GM19025 (cell line): Measurements from ENCODE around the gene CHL1.

Source experiments
- ATAC-seq: cut with Tn5 transposase; IDR thresholded peaks from one replicate; pipeline ENCODE4 v1.9.1; 2021; ENCODE audit warnings: mild to moderate bottlenecking, low read depth, moderate library complexity; ENCODE audit not compliant: unreplicated experiment

CHL1 gene

DNA sequence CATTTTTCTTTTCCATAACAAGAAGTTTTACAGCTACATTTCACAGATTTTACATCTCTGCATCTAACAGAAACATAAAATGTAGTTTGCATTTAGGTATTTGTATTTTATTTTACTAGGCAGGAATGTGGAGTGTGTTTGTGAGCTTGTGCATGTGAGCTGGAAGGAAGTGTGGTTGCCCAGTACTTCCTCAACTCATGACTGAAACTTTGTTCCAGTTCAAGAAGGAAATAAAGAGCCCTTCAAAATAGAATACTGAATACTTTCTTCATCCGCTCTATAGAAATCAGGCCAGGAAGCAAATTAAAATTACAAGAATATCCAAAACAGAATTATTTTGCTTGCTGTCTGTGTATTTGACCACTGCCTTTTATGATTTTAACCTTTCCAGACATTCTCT, 81.3 kb downstream of the CHL1 start:
- no peak for ATAC-seq

DNA sequence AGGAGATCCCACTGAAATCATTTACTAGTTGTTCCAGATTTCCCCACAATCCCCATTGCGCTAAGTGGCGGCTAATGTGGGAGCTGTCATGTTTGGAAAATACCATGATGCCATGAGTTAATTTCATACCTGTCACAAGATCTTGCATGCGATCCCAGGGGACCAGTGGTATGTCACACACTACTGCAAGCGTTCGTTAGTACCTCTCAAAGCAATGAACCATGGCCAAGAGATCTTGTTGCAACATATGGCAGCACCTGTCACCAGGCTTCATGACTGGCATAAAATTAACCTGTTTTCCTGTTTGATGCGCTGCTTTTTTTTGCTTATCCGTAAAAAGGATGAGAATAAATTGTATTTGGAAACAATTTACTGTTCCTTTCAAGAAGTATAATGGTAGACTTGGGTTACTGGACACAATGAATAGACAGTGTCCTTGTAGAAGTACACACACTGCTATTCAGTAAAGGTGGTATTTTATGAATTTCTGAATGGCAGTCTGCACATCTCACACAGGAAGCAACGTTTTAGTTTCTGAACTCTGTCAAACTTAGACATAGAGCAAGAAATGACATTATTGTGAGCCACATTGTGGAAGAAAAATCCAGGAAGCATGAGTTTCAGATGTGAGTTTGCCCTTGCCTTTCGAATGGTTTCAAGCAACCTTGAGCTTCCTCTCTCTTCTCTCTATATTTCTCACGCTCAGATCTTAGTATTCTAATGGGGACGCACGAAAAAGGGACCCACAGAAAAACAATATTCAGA, 81.9 kb downstream of the CHL1 start:
- ATAC-seq: peak; percentile 77

DNA sequence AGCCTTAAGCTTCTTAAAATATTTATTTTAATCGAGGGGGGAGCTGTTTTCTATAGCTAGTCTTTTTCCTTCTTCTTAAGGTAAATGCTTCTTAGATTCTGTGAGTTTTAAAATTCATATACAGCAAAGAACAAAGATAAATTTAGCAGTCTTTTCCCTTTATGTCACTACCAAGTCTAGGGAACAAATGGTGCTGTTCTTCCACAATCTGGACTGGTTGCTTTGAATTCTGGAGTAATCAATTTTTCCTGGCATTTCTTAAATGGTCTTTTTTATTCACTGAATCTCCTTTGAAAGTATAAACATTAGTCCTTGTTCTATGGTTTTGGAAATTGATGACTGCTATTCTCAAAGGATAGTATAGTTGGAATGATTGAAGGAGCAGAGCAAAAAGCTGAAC, 82.8 kb downstream of the CHL1 start:
- no peak for ATAC-seq

DNA sequence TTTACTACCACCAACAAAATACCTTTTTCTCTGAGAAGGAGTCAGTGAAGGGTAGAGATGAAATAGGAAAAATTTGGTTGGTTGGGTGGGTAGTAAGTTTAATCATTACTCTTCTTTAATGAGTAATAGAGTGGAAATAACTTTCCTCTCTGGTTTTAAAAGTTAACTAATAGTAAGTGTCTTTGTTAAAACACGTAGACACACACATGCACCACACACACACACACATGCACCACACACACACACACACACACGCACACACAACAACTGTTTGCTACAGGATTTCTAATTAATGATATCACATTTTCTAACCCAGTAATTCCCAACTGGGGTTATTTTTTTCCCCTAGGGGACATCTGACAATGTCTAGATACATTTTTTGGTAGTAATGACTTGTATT, 84.1 kb downstream of the CHL1 start:
- no peak for ATAC-seq

DNA sequence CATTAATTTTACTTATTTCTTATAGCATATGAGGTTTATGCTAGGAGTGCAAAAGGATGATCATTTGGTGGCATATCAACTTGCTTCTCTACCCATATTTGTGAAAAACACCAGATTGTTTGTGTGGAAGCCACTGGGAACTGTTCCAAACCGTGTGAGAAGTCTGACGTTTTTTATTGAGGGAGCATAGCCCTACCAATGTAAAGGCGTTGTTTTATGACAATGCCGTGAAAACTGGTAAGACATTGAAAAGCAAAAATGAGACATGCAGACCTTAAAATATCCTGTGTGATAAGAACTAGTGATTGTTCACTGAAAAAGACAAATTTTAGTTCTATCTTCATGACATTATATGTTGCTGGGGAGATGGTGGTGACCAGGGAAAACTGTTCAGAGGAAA, 87.8 kb downstream of the CHL1 start:
- no peak for ATAC-seq

DNA sequence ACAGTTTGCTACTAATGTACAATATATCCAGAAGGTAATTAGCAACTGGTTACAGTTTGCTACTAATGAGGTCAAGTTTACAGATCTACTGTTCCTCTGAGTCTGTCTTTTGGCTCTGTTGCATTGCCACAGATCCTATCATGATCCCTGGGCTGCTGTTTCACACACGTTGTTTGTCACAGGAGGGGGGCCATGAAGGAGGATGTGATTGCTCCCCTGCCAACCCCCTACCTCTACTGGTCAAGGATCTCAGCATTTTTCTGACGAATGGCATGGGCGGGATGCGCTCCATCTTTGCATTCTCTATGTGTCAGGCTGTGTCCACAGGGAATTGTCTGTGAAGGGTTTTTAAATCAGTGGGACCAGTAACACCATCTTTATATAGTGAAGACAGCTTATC, 91.9 kb downstream of the CHL1 start:
- ATAC-seq: no peak

DNA sequence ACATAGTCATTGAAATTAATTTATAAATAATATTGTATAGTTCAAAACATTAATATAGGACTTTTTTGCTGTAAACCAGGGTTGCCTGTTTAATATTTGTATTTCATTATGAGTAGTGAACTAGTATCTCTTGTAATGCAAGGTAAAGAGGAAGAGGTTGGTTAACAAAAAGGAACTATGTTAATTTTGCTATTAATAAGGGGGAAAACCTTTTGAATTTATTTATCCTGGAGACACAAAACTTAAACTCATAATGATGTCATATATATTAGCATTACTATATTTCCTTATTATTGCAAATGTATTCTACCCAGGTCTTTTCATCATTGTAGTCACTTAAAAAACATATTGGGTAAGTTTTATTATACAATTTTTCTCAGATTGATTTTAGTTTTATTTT, 94.5 kb downstream of the CHL1 start:
- ATAC-seq: no peak

DNA sequence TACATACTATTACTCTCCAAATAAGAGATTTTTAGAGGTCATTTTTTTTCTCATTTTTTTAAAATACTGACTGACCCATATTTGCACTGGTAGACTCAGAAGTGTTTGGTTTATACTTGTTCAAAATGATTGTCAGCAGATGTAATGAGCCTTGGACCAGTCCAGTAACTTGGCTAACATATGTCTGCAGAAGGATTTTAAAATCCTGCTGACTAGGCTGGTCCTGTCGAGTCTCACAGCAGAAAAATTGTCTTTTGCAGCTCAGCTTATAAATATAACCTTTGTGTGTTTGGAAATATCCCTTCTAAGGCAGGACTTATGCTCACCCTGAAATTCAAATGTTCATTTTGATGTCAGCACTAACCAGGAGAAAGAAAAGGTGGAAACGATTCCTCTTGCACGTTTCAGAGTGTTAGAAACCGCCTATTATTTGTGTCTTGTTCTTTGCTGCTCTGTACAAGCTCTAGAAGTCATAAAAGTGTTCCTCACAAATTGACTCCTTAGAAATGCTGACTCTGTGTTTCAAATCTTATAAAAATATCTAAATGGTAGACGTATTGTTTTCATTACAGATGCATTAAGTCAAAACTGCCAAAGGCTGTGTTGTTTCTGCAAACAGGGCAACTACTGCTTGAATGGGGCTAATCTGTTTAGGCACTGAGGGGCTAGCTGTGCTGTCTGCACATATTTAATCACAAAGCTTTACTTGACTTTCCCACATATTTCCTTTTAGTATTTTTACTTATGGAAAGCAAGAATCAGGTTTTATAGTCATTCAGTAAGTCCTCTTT, 95.3 kb downstream of the CHL1 start:
- ATAC-seq: no peak

DNA sequence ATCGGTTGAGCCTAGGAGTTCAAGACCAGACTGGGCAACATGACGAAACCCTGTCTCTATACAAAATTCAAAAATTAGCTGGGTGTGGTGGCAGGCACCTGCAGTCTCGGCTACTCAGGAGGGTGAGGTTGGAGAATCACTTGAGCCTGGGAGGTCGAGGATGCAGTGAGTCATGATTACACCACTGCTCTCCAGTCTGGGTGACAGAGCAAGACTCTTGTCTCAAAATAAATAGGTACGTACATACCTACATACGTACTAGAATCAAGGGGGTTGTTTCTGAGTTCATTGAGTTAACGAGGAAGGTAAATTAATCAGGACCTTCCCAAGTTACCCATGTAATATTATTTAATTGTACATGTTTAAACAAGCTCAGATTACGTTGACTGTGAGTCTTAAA, 97.5 kb downstream of the CHL1 start:
- ATAC-seq: no peak

DNA sequence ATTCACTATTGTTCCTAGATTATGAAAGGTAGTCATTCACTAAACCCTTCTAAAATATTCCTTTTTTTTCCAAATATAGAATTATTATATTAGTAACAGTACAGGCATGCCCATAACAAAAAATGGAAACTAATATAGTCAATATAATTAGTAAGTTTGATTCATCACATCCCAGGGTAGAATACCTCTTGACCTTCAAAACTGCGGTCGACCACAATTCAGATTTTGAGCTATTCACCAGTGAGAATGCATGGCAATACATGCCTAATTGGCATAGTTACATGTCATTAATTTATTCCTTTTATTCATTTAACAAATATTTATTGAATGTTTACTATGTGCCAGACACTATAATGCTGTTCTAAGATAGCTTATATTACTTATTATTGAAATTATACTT, 98.0 kb downstream of the CHL1 start:
- ATAC-seq: no peak

DNA sequence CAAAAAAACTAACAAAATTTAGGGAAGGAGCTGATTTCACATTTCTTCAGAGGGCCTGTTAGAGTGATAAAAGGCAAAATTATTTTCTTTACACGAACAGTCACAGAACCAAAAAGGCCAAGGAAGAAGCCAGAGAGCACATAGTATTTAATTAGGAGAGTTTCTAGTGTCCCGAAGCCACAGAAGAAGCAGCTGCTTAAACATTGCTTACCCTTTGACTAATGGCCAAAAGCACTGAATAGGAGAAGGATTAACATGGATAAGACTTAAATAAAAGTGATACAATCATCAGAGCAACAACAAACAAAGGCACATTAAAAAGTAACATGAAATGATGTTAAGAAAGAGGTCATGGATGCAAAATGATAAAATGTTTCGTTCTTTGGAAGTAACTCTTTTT, 98.6 kb downstream of the CHL1 start:
- no peak for ATAC-seq

DNA sequence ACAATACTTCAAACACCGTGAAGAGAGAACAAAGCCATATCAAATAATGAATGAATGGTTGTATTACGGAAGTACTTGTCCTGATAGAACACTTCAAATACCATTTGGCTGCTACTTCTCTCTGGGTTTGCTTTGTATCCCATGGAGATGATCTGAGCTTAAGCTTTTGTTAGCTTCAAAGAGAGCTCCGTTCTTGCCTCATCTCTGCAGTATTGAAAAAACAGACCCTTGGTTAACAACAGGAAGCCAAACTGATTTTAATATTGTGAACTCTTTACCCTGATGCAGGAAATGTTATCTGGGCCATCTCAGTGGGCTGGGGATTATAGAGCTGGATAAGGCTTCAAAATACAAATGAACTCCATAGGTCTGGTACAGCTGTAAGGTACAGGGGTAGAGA, 101.0 kb downstream of the CHL1 start:
- ATAC-seq: no peak

DNA sequence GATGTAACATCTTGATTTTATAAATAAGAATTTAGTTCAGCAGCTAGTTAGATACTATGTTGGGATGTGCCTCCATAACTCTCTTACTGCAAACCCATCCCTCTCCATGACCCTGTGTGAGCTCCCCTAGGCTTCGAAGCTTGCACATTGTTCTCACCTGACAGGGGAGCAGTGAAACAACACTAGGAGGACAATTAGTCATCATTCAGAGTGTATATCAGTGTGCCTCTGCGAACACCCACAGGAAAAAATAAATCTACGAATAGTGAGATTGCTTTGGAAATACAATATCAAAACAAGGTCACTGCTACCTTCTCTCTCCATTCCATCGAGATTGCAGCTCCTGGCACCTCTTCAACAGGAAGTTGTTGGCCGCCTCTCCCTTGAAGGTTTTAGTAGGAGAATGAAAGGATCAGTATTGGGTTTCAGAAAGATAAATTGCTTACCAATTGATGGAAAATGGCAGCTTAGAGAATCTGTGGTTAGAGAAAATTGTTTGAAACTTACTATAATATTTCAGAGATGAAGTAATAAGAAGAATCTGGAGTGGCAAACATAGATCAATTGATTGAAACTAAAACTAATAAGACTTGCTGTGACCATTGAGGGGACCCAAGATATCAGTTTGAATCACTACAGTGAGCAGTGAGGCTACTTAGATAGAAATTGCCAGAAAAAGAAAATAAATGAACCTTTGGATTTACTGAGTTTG, 103.2 kb downstream of the CHL1 start:
- ATAC-seq: peak; percentile 66

DNA sequence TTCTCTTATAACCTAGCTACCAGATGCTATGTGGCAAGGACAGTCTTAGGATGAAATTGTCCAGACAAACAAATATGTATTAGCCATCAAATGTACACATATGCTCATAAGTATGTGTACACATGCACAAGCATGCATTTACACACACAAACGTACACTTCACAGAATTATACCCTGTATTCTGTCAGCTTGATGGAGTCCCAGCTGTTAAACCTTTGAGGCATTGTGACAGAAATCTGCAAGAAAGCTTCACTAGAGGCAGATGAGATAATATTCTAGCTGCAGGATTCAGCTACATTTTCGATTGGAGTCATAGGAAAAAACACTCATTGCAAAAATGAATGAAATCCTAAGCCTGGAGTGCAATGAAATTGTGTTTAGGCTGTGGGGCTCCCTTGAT, 110.6 kb downstream of the CHL1 start:
- no peak for ATAC-seq

DNA sequence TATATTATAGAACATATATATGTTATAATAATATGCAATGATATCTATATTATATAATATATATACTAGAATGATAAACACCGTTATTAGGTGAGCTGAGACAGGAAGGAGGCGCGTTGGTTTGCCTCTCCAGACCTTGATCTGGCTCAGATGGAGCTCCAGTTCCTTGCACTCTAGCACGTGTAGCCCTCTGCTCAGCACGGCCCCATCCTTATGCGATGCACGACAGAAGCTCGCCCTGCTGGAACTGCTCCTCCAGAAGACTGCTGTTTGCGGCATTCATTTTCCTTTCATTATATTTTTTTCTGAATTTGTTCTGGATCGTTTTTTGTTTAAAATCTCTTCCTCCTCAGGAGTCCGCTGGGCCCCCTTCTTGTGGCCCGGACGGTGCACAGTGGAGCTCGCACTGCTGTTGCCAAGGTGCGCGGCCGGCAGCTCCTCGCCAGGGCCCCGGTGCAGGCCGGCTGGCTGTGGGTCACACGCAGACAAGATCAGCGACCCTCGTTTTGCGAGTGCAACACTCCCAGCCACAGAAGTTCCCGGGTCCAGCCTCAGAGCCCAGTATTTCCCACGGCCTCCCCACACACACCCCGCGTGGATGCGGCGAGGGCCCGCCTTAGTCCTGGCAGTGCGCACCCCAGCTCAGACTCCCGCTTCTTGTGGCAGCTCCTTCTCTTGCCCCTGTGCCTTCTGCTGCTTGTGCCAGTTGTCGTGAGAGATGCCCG, 112.2 kb downstream of the CHL1 start:
- no peak for ATAC-seq

DNA sequence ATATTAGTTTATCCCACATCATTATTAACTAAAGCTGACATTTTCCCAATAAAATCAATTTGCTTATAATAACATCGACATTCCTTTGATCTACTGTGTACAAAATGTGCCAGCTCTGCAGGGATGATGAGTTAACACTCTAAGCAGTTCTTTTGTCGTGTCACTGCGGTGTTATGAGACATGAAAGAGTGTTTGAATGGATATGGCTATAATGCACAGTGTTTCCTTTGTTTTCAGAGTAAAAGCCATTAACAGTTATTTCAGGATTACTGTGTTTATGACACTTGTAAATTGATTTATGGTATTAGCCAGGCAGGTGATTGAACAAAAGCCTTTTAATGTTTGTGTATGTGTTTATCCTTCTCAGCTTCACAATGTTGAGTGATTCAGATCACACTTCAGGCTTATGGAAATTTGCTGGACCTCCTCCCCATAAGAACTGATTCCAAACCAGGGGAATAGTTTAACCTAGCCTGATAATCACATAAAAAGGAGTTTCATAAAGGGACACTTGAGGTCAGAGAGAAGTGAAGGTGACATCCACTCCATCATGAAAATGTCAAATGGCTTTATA, 115.7 kb downstream of the CHL1 start:
- ATAC-seq: no peak

DNA sequence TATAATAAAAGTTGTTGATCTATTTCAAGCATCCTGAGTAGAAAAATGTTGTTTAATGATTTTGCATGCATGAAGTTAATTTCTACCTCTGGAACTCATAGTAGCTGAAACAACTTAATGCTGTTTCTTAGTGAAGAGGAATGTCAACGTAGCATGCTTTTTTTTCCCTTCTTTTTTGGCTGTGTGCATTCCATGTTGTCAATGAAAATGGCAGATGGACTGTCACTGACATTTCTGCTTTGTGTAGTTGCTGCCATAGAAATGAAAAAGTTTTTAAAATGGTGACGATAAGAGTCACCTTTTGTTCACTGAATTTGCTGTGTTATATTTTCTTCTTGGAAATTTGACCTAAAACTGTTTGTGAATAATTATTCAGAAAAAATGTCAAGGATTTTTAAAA, 116.3 kb downstream of the CHL1 start:
- ATAC-seq: no peak

DNA sequence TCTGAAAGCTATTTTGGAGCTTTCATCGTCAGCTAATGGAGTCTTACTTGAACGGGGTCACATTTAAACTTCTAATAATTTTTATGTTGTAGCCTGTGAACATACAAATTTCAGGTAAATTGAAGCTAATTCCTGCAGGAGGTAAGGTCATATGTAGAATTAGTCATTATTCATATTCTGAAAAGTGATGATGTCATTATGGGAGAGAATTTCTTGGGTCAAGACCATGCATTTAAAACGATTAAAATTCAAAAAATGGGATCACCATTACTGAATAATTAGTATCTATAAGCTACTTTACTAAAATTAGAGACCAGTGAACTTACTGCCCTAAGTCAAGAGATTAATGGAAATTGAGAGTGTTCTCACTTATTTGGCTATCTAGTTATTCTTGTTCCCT, 120.4 kb downstream of the CHL1 start:
- no peak for ATAC-seq

DNA sequence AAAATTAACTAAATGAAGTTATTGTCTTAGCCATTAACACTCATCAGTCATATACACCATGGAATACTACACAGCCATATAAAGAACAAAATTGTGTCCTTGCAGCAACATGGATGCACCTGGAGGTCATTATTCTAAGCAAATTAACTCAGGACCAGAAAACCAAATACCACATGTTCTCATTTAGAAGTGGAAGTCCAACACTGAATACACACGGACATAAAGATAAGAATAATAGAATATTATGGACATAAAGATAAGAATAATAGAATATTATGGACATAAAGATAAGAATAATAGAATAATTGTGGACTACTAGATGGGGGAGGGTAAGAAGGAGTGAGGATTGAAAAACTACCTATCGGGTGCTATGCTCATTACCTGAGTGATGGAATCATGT, 122.3 kb downstream of the CHL1 start:
- ATAC-seq: no peak

DNA sequence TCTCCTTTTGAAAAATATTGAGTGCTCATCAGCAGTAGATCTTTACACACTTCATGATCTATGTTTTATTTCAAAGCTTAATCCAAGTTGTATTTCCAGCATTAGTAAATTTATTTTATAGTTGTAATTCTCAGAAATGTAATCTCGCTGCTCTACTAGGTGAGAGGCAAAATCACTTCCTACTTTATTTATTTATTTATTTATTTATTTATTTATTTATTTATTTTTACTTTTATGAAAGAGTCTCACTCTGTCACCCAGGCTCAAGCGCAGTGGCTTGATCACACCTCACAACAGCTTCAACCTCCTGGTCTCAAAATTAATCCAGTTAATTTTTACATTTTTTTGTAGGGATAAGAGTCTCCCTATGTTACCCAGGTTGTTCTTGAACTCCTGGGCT, 127.9 kb downstream of the CHL1 start:
- ATAC-seq: no peak

DNA sequence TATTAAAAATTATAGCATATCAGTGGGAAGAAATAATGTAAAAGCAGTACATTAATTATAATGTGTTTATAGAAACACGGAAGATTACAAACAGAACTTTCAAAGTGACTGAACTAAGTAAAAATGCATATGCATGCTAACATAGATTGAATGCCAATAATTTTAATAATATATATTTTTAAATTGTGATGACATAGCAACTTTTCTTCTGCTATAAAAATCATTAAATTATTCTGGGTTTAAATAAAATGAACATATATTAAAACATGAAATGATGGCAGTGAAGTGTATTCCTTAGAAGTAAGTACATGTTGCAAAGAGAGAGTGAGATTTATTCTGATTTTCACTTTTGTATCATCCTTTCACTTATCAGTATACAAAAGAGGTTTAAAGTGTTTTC, 128.9 kb downstream of the CHL1 start:
- no peak for ATAC-seq
